HL-60 (cell line): Measurements from ENCODE around the gene EGFL7.

ENCODE experiments used
- DNase-seq, 2 experiments: peaks; one replicate each; pipeline ENCODE4 v3.0.0-alpha.2; 2010 to 2020; ENCODE audit warnings: low read depth in 1 of 2, low spot score in 1 of 2
- H3K27ac ChIP-seq: fragments of 250-450 bp; sonication (Bioruptor Pico); replicated peaks from 2 replicates; pipeline ENCODE4 v1.5.1; 2020; ENCODE audit warnings: mild to moderate bottlenecking, moderate library complexity
- H3K27me3 ChIP-seq: fragments of 250-450 bp; sonication (Bioruptor Pico); 2 replicates; pipeline ENCODE4 v1.5.1; 2021; ENCODE audit warnings: mild to moderate bottlenecking, moderate library complexity; ENCODE audit not compliant: insufficient read depth, poor library complexity, severe bottlenecking
- H3K4me3 ChIP-seq: replicated peaks from 2 replicates; pipeline ENCODE4 v1.5.1; 2011; ENCODE audit warnings: mild to moderate bottlenecking, control low read depth, low read length; ENCODE audit not compliant: insufficient read depth
- CTCF ChIP-seq: IDR thresholded peaks from one replicate; pipeline ENCODE4 v1.5.1; 2011; ENCODE audit warnings: low read length, control low read depth, inconsistent platforms; ENCODE audit not compliant: insufficient read depth
- GABPA ChIP-seq: IDR thresholded peaks from 2 replicates; pipeline ENCODE4 v1.6.1; 2012; ENCODE audit warnings: low read depth
- POLR2AphosphoS5 ChIP-seq: IDR thresholded peaks from 2 replicates; pipeline ENCODE4 v1.6.1; 2012; ENCODE audit warnings: low read depth
- SPI1 ChIP-seq: IDR thresholded peaks from 2 replicates; pipeline ENCODE4 v1.6.1; 2012; ENCODE audit warnings: low read depth, mild to moderate bottlenecking, borderline replicate concordance
- TF ChIP-seq, protein P1 (sequence below): IDR thresholded peaks from 2 replicates; pipeline ENCODE4 v1.6.1; 2012; ENCODE audit warnings: low read depth; ENCODE audit not compliant: insufficient replicate concordance

EGFL7 gene

DNA sequence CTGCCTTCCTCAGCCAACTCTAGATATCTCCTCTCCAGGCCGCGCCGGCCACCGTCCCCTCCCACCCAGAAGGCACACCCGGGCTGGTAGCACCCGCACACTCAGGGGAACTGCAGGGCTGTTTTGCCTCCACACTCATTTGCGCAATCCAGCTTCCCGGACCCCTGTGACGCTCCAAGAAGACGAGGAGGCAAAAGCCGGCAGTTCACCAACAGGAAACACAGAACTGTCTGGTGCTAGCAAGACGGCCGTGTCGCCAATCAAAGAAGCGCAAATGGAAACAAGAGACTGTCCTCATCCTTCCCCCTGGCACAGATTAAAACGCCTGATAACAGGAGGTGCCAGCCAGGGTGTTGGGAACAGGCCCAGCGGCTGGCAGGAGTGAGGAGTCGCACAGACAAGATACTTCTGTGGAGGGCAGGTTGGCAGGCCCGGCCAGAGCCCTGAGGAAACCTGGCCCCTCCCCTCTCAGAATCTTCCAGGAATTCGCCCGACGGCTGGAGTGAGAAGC is 16.8 kb downstream of the EGFL7 start:
- Histone ChIP-seq H3K4me3 (no peak overlapping the region), H3K27ac (no peak overlapping the region), H3K27me3 (no peaks in the 10 kb centered on the region)
- peak; percentile 79 to 83 for DNase-seq
- TF ChIP-seq SPI1 (peak; percentile 12; the same call in 1 of the 2 replicates), GABPA (no peak), POLR2AphosphoS5 (no peak)

DNA sequence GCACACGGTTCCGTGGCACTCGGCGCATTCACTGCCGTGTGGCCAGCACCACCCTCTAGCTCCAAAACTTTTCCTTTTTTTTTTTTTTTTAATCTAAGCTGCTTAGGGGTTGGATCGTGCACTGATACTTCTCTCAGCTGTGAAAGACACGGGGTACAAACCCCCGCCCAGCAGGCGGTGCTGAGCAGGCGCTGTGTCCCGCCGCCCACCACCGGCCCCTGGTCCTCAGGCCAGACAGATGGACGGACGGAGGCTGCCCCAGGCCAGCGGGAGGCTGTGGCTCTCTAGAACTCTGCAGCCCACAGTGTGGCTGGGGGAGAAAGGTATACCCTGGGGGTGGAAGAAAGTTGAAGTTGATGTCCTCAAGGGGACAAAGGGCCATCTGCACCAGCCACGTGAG is 18.3 kb downstream of the EGFL7 start:
- no peak for DNase-seq
- Histone ChIP-seq H3K4me3 (no peak overlapping the region), H3K27ac (no peak overlapping the region), H3K27me3 (no peaks in the 10 kb centered on the region)
- TF ChIP-seq, protein P1, sequence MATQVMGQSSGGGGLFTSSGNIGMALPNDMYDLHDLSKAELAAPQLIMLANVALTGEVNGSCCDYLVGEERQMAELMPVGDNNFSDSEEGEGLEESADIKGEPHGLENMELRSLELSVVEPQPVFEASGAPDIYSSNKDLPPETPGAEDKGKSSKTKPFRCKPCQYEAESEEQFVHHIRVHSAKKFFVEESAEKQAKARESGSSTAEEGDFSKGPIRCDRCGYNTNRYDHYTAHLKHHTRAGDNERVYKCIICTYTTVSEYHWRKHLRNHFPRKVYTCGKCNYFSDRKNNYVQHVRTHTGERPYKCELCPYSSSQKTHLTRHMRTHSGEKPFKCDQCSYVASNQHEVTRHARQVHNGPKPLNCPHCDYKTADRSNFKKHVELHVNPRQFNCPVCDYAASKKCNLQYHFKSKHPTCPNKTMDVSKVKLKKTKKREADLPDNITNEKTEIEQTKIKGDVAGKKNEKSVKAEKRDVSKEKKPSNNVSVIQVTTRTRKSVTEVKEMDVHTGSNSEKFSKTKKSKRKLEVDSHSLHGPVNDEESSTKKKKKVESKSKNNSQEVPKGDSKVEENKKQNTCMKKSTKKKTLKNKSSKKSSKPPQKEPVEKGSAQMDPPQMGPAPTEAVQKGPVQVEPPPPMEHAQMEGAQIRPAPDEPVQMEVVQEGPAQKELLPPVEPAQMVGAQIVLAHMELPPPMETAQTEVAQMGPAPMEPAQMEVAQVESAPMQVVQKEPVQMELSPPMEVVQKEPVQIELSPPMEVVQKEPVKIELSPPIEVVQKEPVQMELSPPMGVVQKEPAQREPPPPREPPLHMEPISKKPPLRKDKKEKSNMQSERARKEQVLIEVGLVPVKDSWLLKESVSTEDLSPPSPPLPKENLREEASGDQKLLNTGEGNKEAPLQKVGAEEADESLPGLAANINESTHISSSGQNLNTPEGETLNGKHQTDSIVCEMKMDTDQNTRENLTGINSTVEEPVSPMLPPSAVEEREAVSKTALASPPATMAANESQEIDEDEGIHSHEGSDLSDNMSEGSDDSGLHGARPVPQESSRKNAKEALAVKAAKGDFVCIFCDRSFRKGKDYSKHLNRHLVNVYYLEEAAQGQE, result no peak
- TF ChIP-seq CTCF (no peak), SPI1 (no peak), GABPA (no peak), POLR2AphosphoS5 (no peak)

DNA sequence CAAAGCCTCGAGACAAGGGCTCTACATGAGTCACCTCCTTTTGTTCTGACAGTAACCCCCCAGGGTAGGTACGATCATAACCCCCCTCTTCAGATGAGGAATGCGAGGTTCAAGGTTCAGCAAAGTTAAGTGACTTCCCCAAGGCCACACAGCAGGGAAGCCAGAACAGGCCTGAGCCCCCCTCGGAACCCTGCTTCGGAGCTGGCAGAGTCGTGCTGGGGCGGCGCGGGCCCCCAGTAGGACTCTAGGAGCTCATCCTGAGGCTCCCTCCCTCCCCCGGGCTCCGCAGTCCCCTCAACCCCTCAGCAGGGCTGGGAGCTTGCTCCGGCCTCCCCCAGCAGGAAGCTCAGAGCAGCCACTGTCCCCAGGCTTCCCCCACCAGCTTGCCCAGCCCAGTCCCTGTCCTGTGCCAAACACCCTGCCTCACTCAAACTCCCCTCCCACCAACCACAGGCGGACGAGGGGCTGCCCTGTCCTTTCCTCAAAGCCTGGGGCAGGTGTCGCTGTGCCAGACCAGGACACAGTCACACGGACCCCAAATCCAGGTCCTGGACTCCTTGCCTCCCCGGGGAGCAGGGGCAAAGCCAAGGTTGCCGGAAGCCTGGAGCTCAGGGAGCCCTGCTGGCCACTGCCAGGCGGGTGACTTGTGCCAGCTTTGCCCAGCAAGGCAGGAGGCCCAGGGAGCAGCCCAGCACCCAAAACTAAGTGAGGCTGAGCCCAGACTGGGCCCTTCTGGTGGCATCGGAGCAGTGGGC is 19.4 kb downstream of the EGFL7 start:
- H3K27ac ChIP-seq, result no peak overlapping the region
- H3K4me3 ChIP-seq, result no peak overlapping the region
- no peaks in the 10 kb centered on the region for H3K27me3 ChIP-seq
- DNase-seq, result no peak
- TF ChIP-seq SPI1 (no peak), GABPA (no peak), CTCF (no peak), POLR2AphosphoS5 (no peak)
- TF ChIP-seq, protein P1, result no peak

DNA sequence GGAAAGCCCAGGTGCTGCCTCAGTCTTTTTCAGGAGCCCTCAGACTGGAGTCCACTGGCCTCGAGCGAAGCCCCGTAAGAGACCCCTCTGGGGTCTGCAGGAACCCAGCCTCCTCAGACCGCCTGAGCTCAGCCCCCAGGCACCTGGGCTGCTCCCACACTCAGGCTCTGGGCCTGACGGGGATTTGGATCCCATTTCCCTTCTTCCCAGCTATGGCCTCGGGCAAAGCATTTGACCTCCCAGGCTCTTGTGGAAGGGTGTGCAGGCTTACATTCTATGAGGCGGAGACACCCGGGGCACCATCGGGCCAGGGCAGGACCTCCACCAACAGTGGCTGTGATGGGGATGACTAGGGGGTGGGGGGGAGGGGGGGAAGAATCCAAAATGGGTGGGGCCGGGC is 20.0 kb downstream of the EGFL7 start:
- H3K27me3 ChIP-seq, result no peaks in the 10 kb centered on the region
- TF ChIP-seq POLR2AphosphoS5, result no peak
- TF ChIP-seq GABPA, result no peak
- TF ChIP-seq, protein P1, result no peak
- no peak for TF ChIP-seq SPI1
- no peak for TF ChIP-seq CTCF
- H3K27ac ChIP-seq, result no peak overlapping the region
- H3K4me3 ChIP-seq, result no peak overlapping the region
- DNase-seq, result no peak
